GM12891 (cell line): ENCODE data around the gene AJUBA.

Experiments used
- POLR2A ChIP-seq: IDR thresholded peaks from 2 replicates; pipeline ENCODE4 v1.6.1; 2011; ENCODE audit warnings: low read depth, low read length, control low read depth
- POLR2AphosphoS5 ChIP-seq: IDR thresholded peaks from 2 replicates; pipeline ENCODE4 v1.6.1; 2011; ENCODE audit warnings: low read depth, low read length, control low read depth
- POU2F2 ChIP-seq: IDR thresholded peaks from 2 replicates; pipeline ENCODE4 v1.6.1; 2011; ENCODE audit warnings: low read depth, mild to moderate bottlenecking, control low read depth, low read length, moderate library complexity

- TF ChIP-seq POLR2AphosphoS5 (no peak), POLR2A (no peak), POU2F2 (no peak)
These were observed 18.5 kb upstream of the AJUBA start for GRCh38 chr14:23000860-23001259.
